Esophagus muscularis mucosa (tissue), 4 donors: ENCODE data around the gene LRRC8D. TPM values are rescaled to one million over a fixed set of nuclear protein-coding genes. Genes with fewer than 3 reads are reported as not detected.
A peak's percentile ranks its signal among the peaks of the same experiment; 100 is the strongest.

Experiments used
- DNase-seq: peaks from one replicate; pipeline ENCODE4 v3.0.0-alpha.2; 2017; ENCODE audit errors: extremely low spot score
- H3K27ac ChIP-seq, 4 donors: fragments of 200-600 bp; sonication (generic); replicated peaks in 1 of 4; 1 replicate in 3 of 4; 2 replicates in 1 of 4; pipeline ENCODE4 v1.5.1; 2016 to 2019; ENCODE audit warnings: mild to moderate bottlenecking in 1 of 4
- H3K27me3 ChIP-seq, 4 donors: fragments of 200-600 bp; sonication (generic); one replicate each; pipeline versions ENCODE4 v1.5.1 to v1.6.0; 2016 to 2019
- H3K36me3 ChIP-seq, 4 donors: fragments of 200-600 bp; sonication (generic); one replicate each; pipeline ENCODE4 v1.5.1; 2016 to 2019
- H3K4me1 ChIP-seq, 4 donors: fragments of 200-600 bp; sonication (generic); one replicate each; pipeline ENCODE4 v1.5.1; 2016 to 2019
- H3K4me3 ChIP-seq, 4 donors: fragments of 200-600 bp; sonication (generic); 1 replicate in 2 of 4; 2 replicates in 2 of 4; pipeline ENCODE4 v1.5.1; 2016 to 2019; ENCODE audit warnings: mild to moderate bottlenecking in 4 of 4, moderate library complexity in 1 of 4
- H3K9me3 ChIP-seq, 4 donors: fragments of 200-600 bp; sonication (generic); 1 replicate in 3 of 4; 2 replicates in 1 of 4; pipeline ENCODE4 v1.5.1; 2016 to 2019
- CTCF ChIP-seq, 3 experiments: fragments of 200-600 bp in 2 of 3; fragments of 450-650 bp in 1 of 3; sonication (generic) in 2 of 3; IDR thresholded peaks; one replicate each; pipeline ENCODE4 v1.5.1; 2017 to 2019; ENCODE audit warnings: antibody characterized with exemption in 3 of 3, mild to moderate bottlenecking in 2 of 3, moderate library complexity in 1 of 3
- EP300 ChIP-seq: sonication (generic); formaldehyde crosslinking; IDR thresholded peaks from one replicate; pipeline ENCODE4 v1.6.1; 2017; ENCODE audit warnings: antibody characterized with exemption
- POLR2A ChIP-seq: fragments of 450-650 bp; IDR thresholded peaks from one replicate; pipeline ENCODE4 v1.6.1; 2017; ENCODE audit warnings: antibody characterized with exemption, moderate library complexity, mild to moderate bottlenecking, low read depth
- POLR2AphosphoS5 ChIP-seq, 2 donors: sonication (generic); formaldehyde crosslinking; IDR thresholded peaks; one replicate each; pipeline ENCODE4 v1.6.1; 2017; ENCODE audit warnings: antibody characterized with exemption in 2 of 2
- WGBS: methylation state at CpG from one replicate; pipeline ENCODE4 v1.1.5; 2018; 5-methylcytosine and 5-hydroxymethylcytosine counted together
- intact Hi-C: fragments of 100-400 bp; cut with DNase I; formaldehyde crosslinking; loops from one replicate; pipeline ENCODE4 v1.15.1; 2023
- total RNA-seq, 4 donors: library from RNA; depleted of rRNA; stranded (reverse); fragments of >200 nt; gene quantifications; one replicate each; pipeline versions ENCODE4 v1.1.0 to v1.2.1, GENCODE V29; 2016

LRRC8D gene
- total RNA-seq, 4 donors from 2014 or later, result 4.2 to 10.4 (median 6.6) TPM

GRCh38 chr1:89971600-89971999 lies 150.8 kb downstream of the LRRC8D start:
- no peak for DNase-seq
- 50% methylated on average over 1 of the region's 1 CpG for WGBS
- H3K27ac ChIP-seq, result no peak overlapping the region
- no peaks in the 10 kb centered on the region for H3K27me3 ChIP-seq
- peaks cover 0 to 5% (median 3%) of the 10 kb centered on the region in 4 donors for H3K4me1 ChIP-seq
- H3K9me3 ChIP-seq, result no peaks in the 10 kb centered on the region
- intact Hi-C loops, result no loop called here
- no peak for TF ChIP-seq POLR2A
- TF ChIP-seq CTCF (IDR thresholded peaks at IDR 0.05), result no peak
- TF ChIP-seq EP300, result no peak
- no peak for TF ChIP-seq POLR2AphosphoS5 (IDR thresholded peaks at IDR 0.05)
- no peaks in the 10 kb centered on the region for H3K36me3 ChIP-seq
- H3K4me3 ChIP-seq, result no peak overlapping the region

- no peak overlapping the region for H3K27ac ChIP-seq
- no peak for DNase-seq
- H3K27me3 ChIP-seq, result no peaks in the 10 kb centered on the region
- no peaks in the 10 kb centered on the region for H3K9me3 ChIP-seq
- H3K4me1 ChIP-seq, result peaks cover 0 to 5% (median 3%) of the 10 kb centered on the region in 4 donors
- intact Hi-C loops, result no loop called here
- TF ChIP-seq EP300, result no peak
- H3K4me3 ChIP-seq, result no peak overlapping the region
- no peaks in the 10 kb centered on the region for H3K36me3 ChIP-seq
Observed at GRCh38 chr1:89972024-89972423, 151.2 kb downstream of the LRRC8D start.

DNA sequence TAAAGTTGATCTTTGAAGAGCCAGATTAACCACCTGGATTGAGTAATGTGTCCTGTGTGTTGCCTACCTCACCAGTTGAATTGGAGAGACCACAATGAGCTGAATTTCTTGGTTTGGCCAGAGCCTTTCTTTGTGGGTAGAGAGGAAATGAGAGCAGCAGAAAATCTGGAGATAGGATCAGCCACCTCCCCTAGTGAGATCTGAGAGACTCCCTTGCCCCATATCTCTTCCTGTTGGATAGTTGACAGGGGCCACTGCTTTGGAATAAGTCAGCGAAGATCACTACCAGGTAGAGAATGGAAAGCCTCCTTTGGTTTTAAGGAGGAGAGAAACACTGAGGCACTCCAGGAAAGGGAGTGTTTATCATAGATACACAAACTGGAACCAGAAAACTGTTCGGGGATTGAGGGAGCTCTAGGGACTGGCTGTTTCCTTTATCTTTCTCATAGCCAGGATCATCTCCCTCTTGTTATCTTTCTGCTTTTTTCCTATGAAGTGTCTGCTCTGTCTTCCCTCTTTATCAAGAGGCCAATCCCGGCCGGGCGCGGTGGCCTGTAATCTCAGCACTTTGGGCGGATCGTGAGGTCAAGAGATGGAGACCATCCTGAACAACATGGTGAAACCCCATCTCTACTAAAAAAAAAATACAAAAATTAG lies 152.8 kb downstream of the LRRC8D start:
- Histone ChIP-seq H3K36me3 (no peaks in the 10 kb centered on the region), H3K9me3 (no peaks in the 10 kb centered on the region), H3K27ac (no peak overlapping the region), H3K4me1 (peaks cover 0 to 5% (median 3%) of the 10 kb centered on the region in 4 donors), H3K27me3 (no peaks in the 10 kb centered on the region), H3K4me3 (no peak overlapping the region)
- intact Hi-C loops, result no loop called here
- no peak for DNase-seq
- 80% methylated on average over 8 of the region's 8 CpGs for WGBS
- no peak for TF ChIP-seq POLR2A
- TF ChIP-seq POLR2AphosphoS5 (IDR thresholded peaks at IDR 0.05), result no peak
- no peak for TF ChIP-seq EP300
- no peak for TF ChIP-seq CTCF (IDR thresholded peaks at IDR 0.05)

DNA sequence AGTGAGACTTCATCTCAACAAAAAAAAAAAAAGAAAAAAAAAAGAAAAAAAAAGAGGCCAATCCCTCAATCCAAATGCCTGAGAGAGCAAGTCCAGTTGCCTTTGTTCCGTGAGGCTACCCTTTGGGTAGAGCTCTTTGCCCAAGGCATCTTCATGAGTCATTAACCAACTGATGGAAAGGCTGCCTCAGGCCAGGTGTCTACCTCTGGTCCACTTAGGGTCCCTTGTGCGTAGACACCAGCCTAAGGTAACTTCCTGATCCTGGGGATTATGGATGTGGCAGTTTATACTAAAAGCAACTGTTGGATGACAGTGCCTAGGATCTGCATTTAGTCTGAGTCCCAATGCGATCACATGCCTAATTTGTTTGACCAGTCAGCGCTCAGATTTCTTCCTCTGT lies 153.4 kb downstream of the LRRC8D start:
- 97% methylated on average over 4 of the region's 4 CpGs for WGBS
- H3K36me3 ChIP-seq, result no peaks in the 10 kb centered on the region
- intact Hi-C loops, result no loop called here
- H3K4me1 ChIP-seq, result peaks cover 0 to 5% (median 3%) of the 10 kb centered on the region in 4 donors
- H3K27ac ChIP-seq, result no peak overlapping the region
- DNase-seq, result no peak
- H3K9me3 ChIP-seq, result no peaks in the 10 kb centered on the region
- TF ChIP-seq CTCF (IDR thresholded peaks at IDR 0.05), result no peak
- TF ChIP-seq EP300, result no peak
- TF ChIP-seq POLR2AphosphoS5 (IDR thresholded peaks at IDR 0.05), result no peak
- no peak for TF ChIP-seq POLR2A
- H3K27me3 ChIP-seq, result no peaks in the 10 kb centered on the region
- H3K4me3 ChIP-seq, result no peak overlapping the region

DNA sequence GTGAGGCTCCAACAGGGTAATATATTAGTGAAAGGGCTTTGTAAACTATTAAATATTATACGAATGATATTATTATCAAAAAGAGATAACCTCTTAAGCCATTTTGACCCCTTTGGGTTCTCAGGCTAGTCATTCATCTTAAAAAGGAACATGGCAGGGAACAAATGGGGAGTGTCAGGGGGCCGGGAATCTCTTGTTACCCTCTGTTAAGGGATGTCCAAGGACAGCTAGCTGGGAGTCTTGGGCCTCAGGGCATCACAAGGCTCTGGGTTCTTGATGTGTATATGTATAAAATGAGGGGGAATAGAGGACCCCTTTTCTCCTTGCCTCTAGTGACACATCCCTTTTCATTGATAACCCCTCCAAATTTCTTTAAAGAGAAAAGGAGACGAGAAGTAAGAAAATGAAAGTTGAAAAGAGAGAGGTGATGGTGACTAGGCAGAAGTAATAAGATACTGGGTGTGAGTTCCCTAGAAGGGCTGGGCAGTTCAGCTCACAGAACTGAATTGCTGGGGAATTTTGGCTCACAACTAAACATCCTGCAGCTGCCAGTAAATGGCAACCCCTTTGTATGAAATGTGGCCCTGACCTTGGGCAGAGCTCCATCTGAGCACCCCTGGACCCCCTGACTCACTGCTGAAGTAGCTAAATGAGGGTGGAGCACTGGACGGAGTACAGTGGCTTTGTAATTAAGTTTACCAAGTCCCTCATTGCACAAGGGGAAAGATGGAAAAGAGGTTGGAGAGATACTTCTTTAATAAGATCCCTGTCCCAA lies 154.1 kb downstream of the LRRC8D start:
- H3K4me1 ChIP-seq, result peaks cover 0 to 5% (median 3%) of the 10 kb centered on the region in 4 donors
- intact Hi-C loops, result no loop called here
- DNase-seq, result no peak
- H3K9me3 ChIP-seq, result no peaks in the 10 kb centered on the region
- H3K36me3 ChIP-seq, result no peaks in the 10 kb centered on the region
- TF ChIP-seq POLR2AphosphoS5 (IDR thresholded peaks at IDR 0.05), result peak in 1 of 2 donors; percentile 9
- TF ChIP-seq POLR2A, result no peak
- no peak for TF ChIP-seq EP300
- TF ChIP-seq CTCF (IDR thresholded peaks at IDR 0.05), result no peak
- WGBS, result 77% methylated on average over 4 of the region's 4 CpGs
- no peaks in the 10 kb centered on the region for H3K27me3 ChIP-seq
- H3K27ac ChIP-seq, result peak overlapping the region in 1 of 4 donors; percentile 10
- H3K4me3 ChIP-seq, result no peak overlapping the region
